ENCODE measurements around the gene BCL7B.

- TF ChIP-seq, protein P1, sequence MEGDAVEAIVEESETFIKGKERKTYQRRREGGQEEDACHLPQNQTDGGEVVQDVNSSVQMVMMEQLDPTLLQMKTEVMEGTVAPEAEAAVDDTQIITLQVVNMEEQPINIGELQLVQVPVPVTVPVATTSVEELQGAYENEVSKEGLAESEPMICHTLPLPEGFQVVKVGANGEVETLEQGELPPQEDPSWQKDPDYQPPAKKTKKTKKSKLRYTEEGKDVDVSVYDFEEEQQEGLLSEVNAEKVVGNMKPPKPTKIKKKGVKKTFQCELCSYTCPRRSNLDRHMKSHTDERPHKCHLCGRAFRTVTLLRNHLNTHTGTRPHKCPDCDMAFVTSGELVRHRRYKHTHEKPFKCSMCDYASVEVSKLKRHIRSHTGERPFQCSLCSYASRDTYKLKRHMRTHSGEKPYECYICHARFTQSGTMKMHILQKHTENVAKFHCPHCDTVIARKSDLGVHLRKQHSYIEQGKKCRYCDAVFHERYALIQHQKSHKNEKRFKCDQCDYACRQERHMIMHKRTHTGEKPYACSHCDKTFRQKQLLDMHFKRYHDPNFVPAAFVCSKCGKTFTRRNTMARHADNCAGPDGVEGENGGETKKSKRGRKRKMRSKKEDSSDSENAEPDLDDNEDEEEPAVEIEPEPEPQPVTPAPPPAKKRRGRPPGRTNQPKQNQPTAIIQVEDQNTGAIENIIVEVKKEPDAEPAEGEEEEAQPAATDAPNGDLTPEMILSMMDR (IDR thresholded peaks at IDR 0.05 in 8 of 11, conservative IDR thresholded peaks at IDR 0.05 in 3 of 11): no peak
- no peak for TF ChIP-seq POLR2AphosphoS5 (IDR thresholded peaks at IDR 0.05)
Observed at GRCh38 chr7:73586911-73587310, 29.4 kb upstream of the BCL7B start.

Data from spleen (tissue), 7 donors.